Stimulated activated CD4-positive, alpha-beta T cell treated with anti-CD3 and anti-CD28 coated beads, TNF-alpha, amount 100 ng/mL, for 4 hours (primary cell): Measurements from ENCODE around the gene OPTN.

Experiments used
- DNase-seq, 3 experiments: peaks; one replicate each; pipeline ENCODE4 v3.0.0-alpha.2; 2020; ENCODE audit warnings: low read depth in 3 of 3

The OPTN gene

DNA sequence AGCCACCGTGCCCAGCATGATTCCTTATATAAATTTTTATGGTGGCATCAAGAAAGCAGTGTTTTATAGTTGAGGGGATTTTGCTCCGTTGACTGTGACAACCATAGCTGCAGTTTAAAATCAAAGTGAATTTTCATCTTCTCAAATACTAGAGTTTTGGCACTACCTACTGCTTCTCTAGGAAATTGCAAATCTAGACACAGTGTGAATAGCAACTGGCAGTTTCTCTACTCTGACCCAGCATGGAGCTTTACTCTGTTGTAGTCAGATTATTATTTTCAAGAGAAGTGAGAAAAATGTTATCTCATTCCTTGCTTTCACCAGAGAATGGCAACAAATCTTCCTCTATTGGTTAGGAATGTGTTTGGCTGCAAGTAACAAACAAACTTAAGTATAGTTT lies 84.3 kb downstream of the OPTN start:
- no peak for DNase-seq

DNA sequence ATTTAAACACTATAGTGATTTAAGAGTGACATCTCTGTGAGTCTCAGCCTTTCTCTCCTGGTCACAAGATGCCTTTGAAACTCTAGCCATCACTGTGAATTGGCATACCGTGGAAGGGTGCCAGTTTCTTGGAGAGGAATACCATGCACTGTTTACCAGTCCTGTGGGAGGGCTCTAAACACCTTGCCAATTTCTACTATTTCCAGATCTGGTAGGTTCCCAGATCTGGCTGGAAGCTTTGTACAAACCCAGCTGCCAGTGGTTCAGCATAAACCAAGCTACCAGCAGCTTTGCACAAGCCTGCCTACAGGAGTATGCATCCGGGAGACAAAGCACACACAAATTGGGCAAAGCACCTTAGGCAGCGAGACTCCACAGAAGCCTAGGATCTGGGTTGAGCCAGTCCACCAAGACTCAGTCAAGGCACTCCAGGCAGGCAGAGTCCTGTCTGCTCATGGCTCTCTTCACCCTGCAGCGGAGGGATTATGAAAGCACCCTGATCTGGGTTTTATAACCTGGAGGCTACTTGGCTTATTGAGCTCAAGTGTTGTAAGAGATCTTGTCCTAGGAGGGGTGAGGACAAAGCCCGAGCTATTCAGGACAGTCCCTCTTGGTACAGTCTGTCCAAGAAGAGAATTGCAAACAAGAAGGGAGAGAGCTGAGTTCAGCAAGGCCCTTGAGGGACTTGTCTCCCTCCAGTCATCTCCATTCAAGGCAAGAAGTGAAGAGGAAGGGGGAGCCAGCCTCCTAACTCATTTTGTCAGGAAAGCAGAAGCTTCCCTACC lies 85.0 kb downstream of the OPTN start:
- no peak for DNase-seq

- no peak for DNase-seq
Observed at GRCh38 chr10:13187135-13187534, 87.2 kb downstream of the OPTN start.
